ENCODE results near the gene SCML1. TPM values are rescaled to one million over a fixed set of nuclear protein-coding genes. Genes with fewer than 3 reads are reported as not detected.

SCML1 gene
- total RNA-seq, 1 experiment from 2014 or later, result 2.7 TPM

GRCh38 chrX:17737710-17737985 lies 355 bp downstream of the SCML1 start:
- Histone ChIP-seq H3K9me3 (ENCODE audit: control insufficient read depth in 1 of 2, insufficient read depth in 1 of 2, low read depth in 1 of 2, low read length in 2 of 2) (no peaks in the 10 kb centered on the region), H3K79me2 (ENCODE audit: insufficient read depth, low read length) (peaks cover 3% of the 10 kb centered on the region; the same call in 1 of the 2 replicates), H3K27ac (ENCODE audit: low read depth, low read length) (peak overlapping the region; percentile 45; the same call in 1 of the 2 replicates), H3K36me3 (ENCODE audit: control insufficient read depth in 1 of 2, insufficient read depth in 2 of 2, low read length in 2 of 2) (no peaks in the 10 kb centered on the region), H3K4me2 (ENCODE audit: low read length) (peak overlapping the region; percentile 82), H3K4me3 (replicated peaks in 1 of 2; ENCODE audit: low read depth in 1 of 2, low read length in 2 of 2) (peak overlapping the region; percentile 47 to 60), H2AFZ (ENCODE audit: low read depth, low read length, poor library complexity, severe bottlenecking) (no peak overlapping the region), H3K4me1 (ENCODE audit: control insufficient read depth in 1 of 2, insufficient read depth in 2 of 2, low read length in 2 of 2) (peaks cover 3 to 17% of the 10 kb centered on the region in 2 experiments; a peak in 1 of 4 replicates), H3K9me2 (ENCODE audit: insufficient read depth) (no peaks in the 10 kb centered on the region), H3K9ac (ENCODE audit: low read length) (peak overlapping the region; percentile 59), H3K27me3 (ENCODE audit: insufficient read depth, low read length) (no peaks in the 10 kb centered on the region), H4K20me1 (ENCODE audit: insufficient read depth) (no peaks in the 10 kb centered on the region)
- ChIA-PET RAD21 (ENCODE audit: low non-redundant PET in 1 of 2, low total read pairs in 2 of 2, uncharacterized antibody in 2 of 2, unreplicated experiment in 2 of 2) (interaction anchor here in 1 of 2 experiments (0.7 kb wide), 1 partner anchor 12 kb away, joined by 3 read pairs; no protein-coding TSS in a partner anchor), POLR2A (interaction anchor here (0.6 kb wide), 1 partner anchor 12 kb away, joined by 3 read pairs; no protein-coding TSS in a partner anchor), CTCF (no interaction called here)
- DNase-seq (ENCODE audit: low read depth, low spot score) (no peak), ATAC-seq (no peak)
- intact Hi-C loops (cut with micrococcal nuclease), result no loop called here
- no peak for TF ChIP-seq RAD21 (IDR thresholded peaks at IDR 0.05; ENCODE audit: low read depth)
- TF ChIP-seq CEBPB (IDR thresholded peaks at IDR 0.05; ENCODE audit: low read depth), result no peak
- no peak for TF ChIP-seq POLR2AphosphoS5 (IDR thresholded peaks at IDR 0.05; ENCODE audit: low read depth, low read length)
- TF ChIP-seq EGR1 (IDR thresholded peaks at IDR 0.05; ENCODE audit: low read depth), result no peak
- TF ChIP-seq POLR2A (IDR thresholded peaks at IDR 0.05; ENCODE audit: borderline replicate concordance, extremely low read depth, insufficient read depth, insufficient read length), result no peak
- TF ChIP-seq MAX (IDR thresholded peaks at IDR 0.05), result no peak; the same call in 1 of the 2 replicates
- no peak for TF ChIP-seq CTCF (IDR thresholded peaks at IDR 0.05 in 2 of 3, conservative IDR thresholded peaks at IDR 0.05 in 1 of 3; ENCODE audit: borderline replicate concordance in 1 of 3, insufficient read depth in 1 of 3, low read depth in 2 of 3, low read length in 2 of 3)
- no peak for TF ChIP-seq YY1 (IDR thresholded peaks at IDR 0.05; ENCODE audit: extremely low read depth, insufficient replicate concordance, low read depth, low read length)
- no peak for TF ChIP-seq CBX3 (IDR thresholded peaks at IDR 0.05; ENCODE audit: low read depth)
- TF ChIP-seq FOSL1 (IDR thresholded peaks at IDR 0.05; ENCODE audit: low read depth), result no peak
- no peak for TF ChIP-seq ELF1 (IDR thresholded peaks at IDR 0.05; ENCODE audit: borderline replicate concordance, low read depth)
- no peak for TF ChIP-seq TCF7L2 (IDR thresholded peaks at IDR 0.05; ENCODE audit: borderline replicate concordance, extremely low read depth, insufficient read depth, insufficient read length)
- TF ChIP-seq EZH2 (IDR thresholded peaks at IDR 0.05), result no peak
- TF ChIP-seq SIN3A (IDR thresholded peaks at IDR 0.05; ENCODE audit: low read depth), result no peak
- TF ChIP-seq SRF (IDR thresholded peaks at IDR 0.05; ENCODE audit: low read depth), result no peak
- TF ChIP-seq ZBTB33 (IDR thresholded peaks at IDR 0.05; ENCODE audit: extremely low read depth, insufficient replicate concordance, low read length), result no peak
- no peak for TF ChIP-seq JUND (IDR thresholded peaks at IDR 0.05)
- no peak for TF ChIP-seq ZFX (IDR thresholded peaks at IDR 0.05)
- no peak for TF ChIP-seq REST (IDR thresholded peaks at IDR 0.05; ENCODE audit: low read depth)
- TF ChIP-seq EZH2phosphoT487 (IDR thresholded peaks at IDR 0.05; ENCODE audit: borderline replicate concordance), result no peak
- TSS peak; percentile 56 for BruUV-seq (replicated peaks)

All from HCT116 (cell line).